Hematopoietic multipotent progenitor cell treated with erythropoietin and hydrocortisone succinate and interleukin-3 and kit ligand, for 17 days (in vitro differentiated cells): Measurements from ENCODE around the gene C19orf44.
A peak's percentile ranks its signal among the peaks of the same experiment; 100 is the strongest.

ENCODE experiments used
- DNase-seq: peaks from one replicate; pipeline ENCODE4 v3.0.0-alpha.2; 2015; ENCODE audit warnings: low spot score

C19orf44 gene

GRCh38 chr19:16518061-16518460 lies 21.9 kb downstream of the C19orf44 start:
- no peak for DNase-seq

DNA sequence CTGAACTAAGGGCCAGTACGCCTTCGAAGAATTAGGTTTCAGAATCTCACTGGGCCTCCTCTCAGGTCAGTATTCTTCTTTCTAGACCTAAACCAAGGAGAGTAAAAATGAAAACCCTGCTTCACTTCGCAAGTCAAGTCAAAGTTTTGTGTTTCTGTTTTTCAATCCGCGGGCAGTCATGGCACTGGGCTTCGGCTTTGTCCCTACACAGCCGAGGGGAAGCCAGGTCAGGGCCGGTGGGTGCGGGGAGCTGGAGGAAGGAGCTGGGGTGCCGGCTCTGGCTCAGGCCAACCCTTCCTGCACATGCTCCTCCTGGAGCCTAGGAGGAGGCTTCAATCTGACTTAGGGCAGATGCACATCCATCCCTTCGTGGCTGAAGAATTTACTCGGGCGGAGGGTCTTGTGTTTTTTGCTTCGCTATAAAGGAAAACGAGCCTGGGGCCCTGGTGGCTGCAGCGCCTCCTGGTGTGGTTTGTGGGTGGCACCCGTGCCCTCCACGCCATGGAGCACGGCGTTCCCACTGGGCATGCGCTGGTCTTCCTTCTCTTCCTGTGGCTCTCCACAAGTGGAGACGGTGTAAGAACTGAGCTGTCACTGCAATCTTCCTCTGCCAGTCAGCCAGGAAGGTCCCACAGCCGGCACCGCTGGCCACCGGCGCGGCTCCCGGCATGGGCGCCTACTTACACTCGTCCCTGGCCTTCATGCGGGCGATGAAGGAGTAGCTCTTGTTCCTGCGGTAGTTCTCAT lies 22.5 kb downstream of the C19orf44 start:
- no peak for DNase-seq

DNA sequence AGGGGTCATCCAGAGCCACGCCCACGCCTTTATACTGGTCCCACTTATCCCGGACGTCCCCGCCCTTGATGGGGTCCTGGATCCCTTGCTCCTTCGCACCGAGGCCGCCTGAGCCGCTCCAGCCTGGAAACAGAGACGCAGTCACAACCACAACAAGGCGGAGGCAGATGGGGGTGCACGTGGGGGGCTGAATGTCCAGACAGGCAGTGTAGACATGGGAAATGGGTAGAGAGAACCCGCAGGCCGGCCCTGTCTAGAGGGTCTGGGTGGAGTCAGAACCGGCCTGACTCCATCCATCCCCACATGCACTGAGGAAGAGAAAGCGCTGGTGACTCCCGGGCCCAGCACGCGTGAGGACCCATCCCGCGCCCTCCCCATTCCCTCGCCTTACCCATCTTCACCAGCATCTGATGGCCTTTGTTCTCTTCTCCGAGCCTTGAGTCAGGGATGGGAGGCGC lies 23.1 kb downstream of the C19orf44 start:
- no peak for DNase-seq

DNA sequence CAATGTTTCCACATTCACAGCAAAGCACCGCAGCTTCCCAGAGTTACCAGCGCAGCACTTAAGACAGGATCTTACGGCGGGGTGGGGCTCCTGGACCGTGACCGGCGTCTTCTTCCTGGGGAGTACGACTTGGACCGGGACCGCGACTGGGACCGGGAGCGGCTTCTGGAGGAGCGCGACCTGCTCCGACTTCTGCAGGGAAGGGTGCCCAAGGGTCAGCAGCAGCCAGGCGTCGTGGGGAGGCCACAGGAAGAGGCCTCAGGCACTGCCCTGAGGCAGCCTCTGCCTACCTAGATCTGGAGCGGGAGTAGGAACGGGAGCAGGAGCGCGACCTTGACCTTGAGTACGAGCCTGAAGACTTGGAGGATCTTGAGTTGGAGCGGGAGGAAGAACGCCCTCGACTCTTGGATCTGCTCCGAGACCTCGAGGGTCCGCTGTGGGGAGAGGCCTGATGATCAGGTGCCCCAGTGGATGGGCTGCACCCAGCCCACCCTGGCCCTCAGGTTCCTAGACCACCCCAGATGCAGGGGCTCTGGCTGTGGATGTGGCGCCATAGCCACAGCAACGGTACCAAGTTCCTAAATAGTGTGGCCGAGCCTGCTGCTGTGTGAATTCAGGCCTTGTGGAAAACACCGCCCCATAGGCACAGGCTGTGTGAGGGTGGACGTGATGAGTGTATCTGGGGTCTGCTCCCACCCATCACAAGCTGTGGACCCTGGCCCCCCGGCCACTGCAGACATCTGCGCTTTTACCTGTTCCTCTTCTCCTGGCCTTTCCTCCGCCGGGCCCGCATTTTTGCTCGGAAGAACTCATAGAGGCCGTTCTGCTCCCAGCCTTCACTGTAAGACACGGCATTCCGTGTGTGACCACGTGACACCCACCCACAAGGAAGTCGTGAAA lies 24.1 kb downstream of the C19orf44 start:
- no peak for DNase-seq

- DNase-seq: no peak
Measured at GRCh38 chr19:16520986-16521624, 24.9 kb downstream of the C19orf44 start.

- no peak for DNase-seq
Measured at GRCh38 chr19:16521715-16522289, 25.6 kb downstream of the C19orf44 start.

- DNase-seq: no peak
Measured at GRCh38 chr19:16522559-16523377, 26.6 kb downstream of the C19orf44 start.

DNA sequence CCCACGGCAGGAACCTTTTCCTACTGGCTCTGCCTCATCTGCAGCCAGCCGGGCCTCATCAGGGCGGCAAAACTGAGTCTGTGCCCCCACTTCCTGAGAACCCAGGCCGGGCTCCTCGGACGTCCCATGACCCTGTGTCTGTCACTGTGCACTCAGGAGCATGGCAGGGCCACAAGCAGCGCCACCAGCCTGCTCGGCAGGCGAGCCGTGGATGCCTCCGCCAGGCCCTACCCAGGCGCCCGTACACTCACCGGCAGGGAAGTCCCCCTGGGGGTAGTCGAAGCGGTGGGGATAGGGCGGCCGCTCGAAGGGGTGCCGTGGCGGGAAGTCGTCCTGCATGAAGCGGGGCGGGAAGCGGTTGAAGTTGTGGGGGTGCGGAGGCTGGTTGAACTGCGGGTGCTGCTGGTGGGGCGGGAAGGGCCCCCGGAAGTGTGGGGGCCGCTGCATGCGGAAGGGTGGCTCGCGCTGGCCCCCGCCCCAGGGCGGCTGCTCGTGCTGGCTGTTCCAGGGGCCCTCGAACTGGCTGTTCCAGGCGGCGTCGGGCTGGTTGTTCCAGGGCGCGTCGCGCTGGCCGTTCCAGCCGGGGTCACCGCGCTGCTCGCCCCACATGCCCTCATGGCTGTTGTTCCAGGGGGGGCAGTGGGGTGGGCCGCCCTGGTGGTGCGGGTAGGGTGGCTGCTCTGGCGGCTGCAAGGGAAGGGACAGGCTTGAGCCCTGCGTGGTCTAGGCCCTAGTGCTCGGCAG lies 29.0 kb downstream of the C19orf44 start:
- no peak for DNase-seq

DNA sequence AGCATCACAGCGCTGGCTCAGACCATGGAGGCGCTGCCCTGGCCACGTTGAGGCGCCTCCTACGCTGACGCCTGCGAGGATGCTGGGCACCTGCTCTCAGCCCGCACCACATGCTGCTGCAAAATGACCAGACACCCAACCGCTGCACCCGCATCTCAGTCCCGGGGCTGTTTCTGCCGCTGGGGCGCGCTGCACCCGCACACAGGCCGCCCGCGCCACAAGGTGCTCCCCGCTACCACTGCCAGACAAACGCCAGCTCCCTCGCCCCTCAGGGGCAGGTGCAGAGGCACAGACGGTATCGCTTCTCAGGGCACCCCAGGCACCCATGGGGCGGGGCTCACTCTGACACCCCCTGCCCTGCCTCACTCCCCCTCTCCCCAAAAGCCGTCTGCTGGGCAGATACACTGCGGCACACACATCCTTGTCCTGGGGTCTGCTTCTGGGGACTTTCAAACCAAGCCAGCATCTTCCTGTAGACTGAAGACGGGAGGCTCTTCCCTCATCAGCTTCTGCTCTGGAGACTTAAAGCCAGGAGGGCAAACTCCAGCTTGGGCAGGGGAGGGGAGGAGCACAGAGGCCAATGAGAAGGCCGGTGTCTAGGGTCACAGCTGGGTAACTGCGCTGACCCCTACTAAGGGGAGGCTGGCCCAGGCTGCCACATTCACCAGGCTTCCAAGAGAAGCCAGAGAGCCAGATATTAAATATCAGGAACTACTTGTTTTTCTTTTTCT lies 29.7 kb downstream of the C19orf44 start:
- DNase-seq: no peak

DNA sequence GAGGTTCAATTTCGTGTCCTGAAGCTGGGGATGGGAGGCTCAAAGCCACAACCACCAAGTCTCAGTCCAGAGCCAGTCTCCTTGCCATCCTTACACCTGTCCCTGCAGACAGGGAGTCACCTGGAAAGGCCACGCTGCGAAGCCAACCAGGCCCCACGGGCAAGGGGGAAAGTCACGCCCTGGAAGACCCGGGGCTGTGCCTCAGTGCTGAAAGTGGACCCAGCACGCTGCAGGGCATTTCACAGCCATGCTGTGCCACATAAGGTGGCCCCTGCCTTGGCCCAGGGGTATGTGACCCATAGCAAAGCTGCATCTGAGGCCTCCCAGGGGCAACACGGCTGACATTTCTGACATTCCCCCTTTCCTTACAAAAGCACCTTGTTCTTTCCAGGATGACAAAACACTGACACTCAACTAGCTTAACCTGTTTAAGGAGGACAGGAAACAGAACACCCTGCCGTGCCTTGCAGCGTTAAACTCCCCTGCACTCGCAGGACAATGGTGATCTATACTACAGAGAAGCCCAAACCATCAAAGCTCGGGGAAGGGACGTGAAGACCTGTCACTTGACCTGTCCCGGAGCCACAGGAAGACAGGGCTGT lies 31.2 kb downstream of the C19orf44 start:
- DNase-seq: no peak

DNA sequence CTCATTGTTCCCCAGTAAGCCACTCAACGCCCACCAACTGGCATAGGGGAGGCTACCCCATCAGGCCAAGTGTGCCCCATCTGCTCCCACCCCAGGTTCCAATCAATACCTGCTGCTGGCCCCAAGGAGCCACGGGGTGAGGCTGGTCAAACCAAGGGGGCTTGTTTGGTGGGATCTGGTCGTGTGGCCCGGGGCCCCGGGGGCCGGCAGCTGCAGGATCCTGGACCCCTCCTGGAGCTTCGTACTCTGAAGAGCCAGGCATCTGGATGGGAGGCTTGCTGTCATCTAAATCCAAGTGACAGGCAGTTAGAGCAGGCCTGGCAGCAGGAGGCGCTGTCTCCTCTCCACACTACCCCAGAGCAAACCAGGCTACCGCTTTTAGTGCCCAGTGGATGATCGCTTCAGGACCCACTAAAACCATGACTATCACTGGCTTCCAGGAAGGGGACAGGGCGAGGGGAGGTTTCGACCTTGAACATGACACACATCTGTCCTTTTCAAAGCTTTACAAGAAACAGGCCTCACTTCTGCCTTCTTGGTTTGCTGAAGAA lies 31.9 kb downstream of the C19orf44 start:
- peak; percentile 40 for DNase-seq

DNA sequence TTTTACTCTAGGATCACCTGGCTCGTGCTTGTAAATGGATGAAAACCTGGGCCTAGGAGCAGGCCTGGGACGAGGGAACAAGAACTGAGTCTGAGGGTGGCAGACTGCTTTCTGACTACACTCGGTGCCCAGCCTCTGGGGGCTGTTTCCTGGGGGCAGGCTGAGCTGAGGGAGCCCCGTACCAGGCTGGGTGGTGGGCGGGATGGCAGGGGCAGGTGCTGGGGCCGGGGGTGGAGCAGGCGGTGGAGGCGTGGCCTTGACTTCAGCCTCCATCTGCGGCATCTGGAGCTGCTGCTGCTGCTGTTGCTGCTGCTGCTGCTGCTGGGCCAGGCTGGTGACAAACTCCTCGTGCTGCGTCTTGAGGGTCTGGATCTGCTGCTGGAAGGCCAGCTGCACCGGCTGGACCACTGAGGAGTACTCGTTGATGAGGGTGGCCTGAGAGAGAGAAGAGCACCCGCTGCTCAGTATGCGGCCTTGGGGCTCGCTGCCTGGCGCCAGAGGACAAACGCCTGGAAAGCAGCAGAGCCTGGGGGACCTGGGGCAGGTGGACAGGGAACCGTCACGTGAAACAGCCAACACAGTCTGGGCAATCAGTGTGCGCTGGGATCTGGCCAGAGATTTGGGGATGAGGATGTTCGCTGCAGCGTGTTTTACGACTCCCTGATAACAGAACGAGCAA lies 33.4 kb downstream of the C19orf44 start:
- no peak for DNase-seq

- no peak for DNase-seq
Measured at GRCh38 chr19:16530540-16531379, 34.6 kb downstream of the C19orf44 start.

DNA sequence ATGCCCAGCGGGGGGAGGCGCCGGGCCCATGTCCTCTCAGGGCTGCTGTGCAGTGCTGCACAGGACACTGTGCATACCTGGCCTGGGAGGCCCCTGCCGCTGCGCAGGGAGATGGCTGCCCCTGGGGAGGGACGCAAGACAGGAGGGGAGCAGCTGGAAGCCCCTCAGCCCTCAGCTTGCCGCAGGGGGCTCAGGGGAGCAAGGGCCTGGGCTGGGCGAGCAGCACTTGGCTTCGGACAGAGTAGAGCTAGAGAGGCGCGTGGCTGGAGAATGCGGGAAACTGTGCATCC lies 35.1 kb downstream of the C19orf44 start:
- no peak for DNase-seq

DNA sequence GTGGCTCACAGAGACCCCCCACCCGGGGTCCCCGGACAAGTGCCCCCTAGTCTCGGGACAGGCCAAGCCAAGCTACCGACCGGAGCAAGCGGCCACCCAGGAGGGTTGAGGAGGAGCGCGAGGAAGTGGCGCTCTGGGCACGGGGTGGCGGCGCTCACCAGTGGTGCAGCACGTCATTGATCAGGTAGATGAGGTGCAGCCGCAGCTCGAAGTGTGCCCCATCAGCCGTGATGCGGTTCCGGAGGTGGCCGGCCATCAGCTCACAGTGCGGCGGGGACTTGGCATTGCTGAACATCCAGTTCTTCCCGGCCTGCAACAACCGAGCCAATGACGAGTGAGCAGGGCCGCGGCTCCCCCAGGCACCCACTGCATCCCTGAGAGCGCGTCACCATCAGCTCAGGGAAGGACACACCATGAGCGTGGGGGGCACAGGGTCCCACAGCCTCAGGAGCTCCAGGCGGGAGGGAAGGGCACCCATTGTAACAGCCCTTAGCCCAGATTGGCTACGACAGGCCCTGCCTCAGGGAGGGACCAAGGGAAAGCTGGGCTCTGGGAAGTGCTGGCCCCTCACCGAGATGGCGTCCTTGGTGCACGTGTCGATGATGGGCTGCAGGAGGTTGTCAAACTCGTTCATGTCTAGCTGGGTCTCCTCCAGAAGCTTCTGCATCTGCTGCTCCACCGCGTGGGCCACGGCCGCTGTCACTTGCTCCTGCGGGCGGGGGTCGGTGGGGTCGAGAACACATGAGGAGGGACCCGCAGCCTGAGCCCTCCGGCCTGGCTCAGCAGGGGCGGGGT lies 36.4 kb downstream of the C19orf44 start:
- DNase-seq: no peak

DNA sequence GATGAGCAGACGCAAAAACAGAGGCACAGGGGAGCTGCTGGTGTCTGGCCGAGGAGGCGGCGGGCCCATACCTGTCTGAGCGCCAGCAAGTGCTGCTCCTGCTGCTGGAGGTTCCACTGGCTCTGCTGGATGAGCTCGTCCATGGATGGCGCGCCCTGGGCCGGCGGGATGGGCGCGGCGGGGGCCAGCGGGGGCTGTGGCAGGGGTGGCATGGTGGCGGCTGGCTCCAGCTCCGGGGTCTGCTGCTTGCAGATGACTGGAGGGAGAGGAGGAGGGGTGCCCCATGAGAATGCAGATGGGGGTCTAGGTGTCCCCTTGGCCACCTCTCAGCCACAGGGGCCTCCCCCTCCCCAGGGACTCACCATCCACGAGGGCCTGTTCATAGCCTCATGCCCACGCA lies 39.2 kb downstream of the C19orf44 start:
- DNase-seq: no peak

- no peak for DNase-seq
Measured at GRCh38 chr19:16536130-16536529, 39.9 kb downstream of the C19orf44 start.
